ENCODE measurements around the gene CD22.
"Not testable (repeated sequence)": the region's sequence is repeated elsewhere in the genome, so short reads cannot be mapped to it uniquely, and the experiment has no call there.

Gene CD22

GRCh38 chr19:35341565-35342225 is 12.7 kb downstream of the CD22 start:
- no peak for DNase-seq (ENCODE audit: low spot score)

GRCh38 chr19:35342430-35342829 is 13.4 kb downstream of the CD22 start:
- no peak for DNase-seq (ENCODE audit: low spot score)

GRCh38 chr19:35344511-35345031 is 15.6 kb downstream of the CD22 start:
- peak; percentile 31 for DNase-seq (ENCODE audit: low spot score)

GRCh38 chr19:35345671-35346111 is 16.7 kb downstream of the CD22 start:
- peak; percentile 38 for DNase-seq (ENCODE audit: low spot score)

GRCh38 chr19:35346193-35347052 is 17.4 kb downstream of the CD22 start:
- DNase-seq (ENCODE audit: low spot score): peak; percentile 59

GRCh38 chr19:35347171-35347929 is 18.4 kb downstream of the CD22 start, which contains the start of gene FFAR1:
Gene FFAR1 (plus strand): TSS chr19:35347902. CDS start chr19:35351552, 3,650 bp downstream.
- peak; percentile 46 for DNase-seq (ENCODE audit: low spot score)

- no peak for DNase-seq (ENCODE audit: low spot score)
Measured at GRCh38 chr19:35347930-35348298, 18.9 kb downstream of the CD22 start.

GRCh38 chr19:35348911-35349611 is 20.1 kb downstream of the CD22 start:
- peak; percentile 22 for DNase-seq (ENCODE audit: low spot score)

GRCh38 chr19:35349614-35350521 is 20.9 kb downstream of the CD22 start:
- peak; percentile 45 for DNase-seq (ENCODE audit: low spot score)

- DNase-seq (ENCODE audit: low spot score): no peak
Measured at GRCh38 chr19:35350591-35350990, 21.6 kb downstream of the CD22 start.

GRCh38 chr19:35351411-35352176 is 22.6 kb downstream of the CD22 start:
- no peak for DNase-seq (ENCODE audit: low spot score)

- no peak for DNase-seq (ENCODE audit: low spot score)
Measured at GRCh38 chr19:35352177-35352447, 23.1 kb downstream of the CD22 start.

GRCh38 chr19:35352448-35353304 is 23.7 kb downstream of the CD22 start:
- DNase-seq (ENCODE audit: low spot score): no peak

- peak; percentile 22 for DNase-seq (ENCODE audit: low spot score)
Measured at GRCh38 chr19:35353635-35354034, 24.6 kb downstream of the CD22 start.

- DNase-seq (ENCODE audit: low spot score): peak; percentile 22
Measured at GRCh38 chr19:35354898-35355297, 25.9 kb downstream of the CD22 start.

- DNase-seq (ENCODE audit: low spot score): no peak
Measured at GRCh38 chr19:35355791-35356460, 26.9 kb downstream of the CD22 start.

- DNase-seq (ENCODE audit: low spot score): no peak
Measured at GRCh38 chr19:35357867-35358573, 29.0 kb downstream of the CD22 start, which contains the start of gene FFAR3. Gene FFAR3 (plus strand): TSS chr19:35358460. CDS start chr19:35358891, 431 bp downstream.

- not testable (repeated sequence) for DNase-seq (ENCODE audit: low spot score)
Measured at GRCh38 chr19:35358834-35359233, 29.8 kb downstream of the CD22 start.
